HEK293 (cell line): ENCODE data around the gene FBP1.

Experiments used
- CTCF ChIA-PET: fragments of 350-600 bp; formaldehyde crosslinking; extraction: SDS; loops from one replicate; lab custom pipeline; 2021; ENCODE audit warnings: antibody characterized with exemption; lab: Yijun Ruan, JAX
- POLR2A ChIA-PET: fragments of 300-600 bp; formaldehyde crosslinking; extraction: SDS; loops from one replicate; lab custom pipeline; 2020; ENCODE audit warnings: antibody characterized with exemption, inconsistent platforms; lab: Yijun Ruan, JAX
- H3K27ac ChIP-seq: fragments of 200-500 bp; sonication (Bioruptor generic); 2 replicates; pipeline ENCODE4 v1.5.1; 2014; ENCODE audit warnings: low read depth, low read length, control low read depth, inconsistent platforms; ENCODE audit errors: extremely low read depth
- H3K36me3 ChIP-seq, 2 experiments: fragments of 200-500 bp in 1 of 2; sonication (Bioruptor generic) in 1 of 2; 1 replicate in 1 of 2; 2 replicates in 1 of 2; pipeline ENCODE4 v1.5.1; 2014 to 2017; ENCODE audit warnings: inconsistent platforms in 2 of 2, low read length in 2 of 2; ENCODE audit not compliant: control insufficient read depth in 2 of 2, insufficient read depth in 1 of 2
- H3K4me1 ChIP-seq: fragments of 200-500 bp; sonication (Bioruptor generic); 2 replicates; pipeline ENCODE4 v1.5.1; 2014; ENCODE audit warnings: mild to moderate bottlenecking, low read length, inconsistent platforms; ENCODE audit not compliant: control insufficient read depth, insufficient read depth
- H3K4me3 ChIP-seq: 2 replicates; pipeline ENCODE4 v1.5.1; 2011; ENCODE audit warnings: low read depth, mild to moderate bottlenecking, control low read depth, low read length, moderate library complexity
- H3K9me3 ChIP-seq: fragments of 200-500 bp; sonication (Bioruptor generic); 2 replicates; pipeline ENCODE4 v1.5.1; 2014; ENCODE audit warnings: low read depth, low read length, inconsistent platforms; ENCODE audit not compliant: control insufficient read depth, insufficient read depth
- PRDM1 ChIP-seq: fragments of 450-650 bp; formaldehyde crosslinking; IDR thresholded peaks from 2 replicates; pipeline ENCODE4; 2016; ENCODE audit warnings: missing biosample characterization, missing genetic modification characterization
- PRDM6 ChIP-seq: fragments of 450-650 bp; formaldehyde crosslinking; IDR thresholded peaks from 2 replicates; pipeline ENCODE4 v1.5.1; 2017; ENCODE audit warnings: missing biosample characterization, missing genetic modification characterization
- SETDB1 ChIP-seq: IDR thresholded peaks from one replicate; pipeline ENCODE4 v1.6.1; 2017; ENCODE audit warnings: mild to moderate bottlenecking, low read length, moderate library complexity, mixed read lengths; ENCODE audit not compliant: insufficient read length
- SP3 ChIP-seq: fragments of 450-650 bp; formaldehyde crosslinking; IDR thresholded peaks from 2 replicates; pipeline ENCODE4 v1.5.1; 2016; ENCODE audit warnings: missing biosample characterization, missing genetic modification characterization
- TCF7L2 ChIP-seq: IDR thresholded peaks from 2 replicates; pipeline ENCODE4 v1.6.1; 2011; ENCODE audit warnings: low read depth, mild to moderate bottlenecking, inconsistent platforms, low read length, moderate library complexity, borderline replicate concordance
- YY1 ChIP-seq: fragments of 450-650 bp; formaldehyde crosslinking; IDR thresholded peaks from 2 replicates; pipeline ENCODE4 v1.5.1; 2018; ENCODE audit warnings: missing biosample characterization, missing genetic modification characterization
- ZBTB17 ChIP-seq: fragments of 450-650 bp; formaldehyde crosslinking; IDR thresholded peaks from 2 replicates; pipeline ENCODE4 v1.5.1; 2016; ENCODE audit warnings: missing biosample characterization, missing genetic modification characterization
- ZBTB21 ChIP-seq: fragments of 450-650 bp; formaldehyde crosslinking; IDR thresholded peaks from 2 replicates; pipeline ENCODE4 v1.5.1; 2017; ENCODE audit warnings: missing biosample characterization, missing genetic modification characterization
- ZNF138 ChIP-seq: fragments of 450-650 bp; formaldehyde crosslinking; IDR thresholded peaks from 2 replicates; pipeline ENCODE4 v1.5.1; 2016; ENCODE audit warnings: missing biosample characterization, missing genetic modification characterization, borderline replicate concordance
- ZNF174 ChIP-seq: fragments of 450-650 bp; formaldehyde crosslinking; IDR thresholded peaks from 2 replicates; pipeline ENCODE4 v1.5.0; 2017; ENCODE audit warnings: missing biosample characterization, mild to moderate bottlenecking, missing genetic modification characterization
- ZNF2 ChIP-seq: fragments of 450-650 bp; formaldehyde crosslinking; IDR thresholded peaks from 2 replicates; pipeline ENCODE4 v1.5.1; 2016; ENCODE audit warnings: missing biosample characterization, missing genetic modification characterization
- ZNF211 ChIP-seq: fragments of 450-650 bp; formaldehyde crosslinking; IDR thresholded peaks from 2 replicates; pipeline ENCODE4 v1.5.1; 2016; ENCODE audit warnings: low read depth, missing biosample characterization, missing genetic modification characterization
- ZNF292 ChIP-seq: fragments of 450-650 bp; formaldehyde crosslinking; IDR thresholded peaks from 2 replicates; pipeline ENCODE4 v1.5.1; 2016; ENCODE audit warnings: low read depth, missing biosample characterization, missing genetic modification characterization, borderline replicate concordance
- ZNF311 ChIP-seq: fragments of 450-650 bp; formaldehyde crosslinking; IDR thresholded peaks from 2 replicates; pipeline ENCODE4 v1.5.1; 2017; ENCODE audit warnings: missing biosample characterization, missing genetic modification characterization, borderline replicate concordance
- ZNF350 ChIP-seq: fragments of 450-650 bp; formaldehyde crosslinking; IDR thresholded peaks from 2 replicates; pipeline ENCODE4 v1.5.0; 2017; ENCODE audit warnings: missing biosample characterization, mild to moderate bottlenecking, missing genetic modification characterization
- ZNF391 ChIP-seq: fragments of 450-650 bp; formaldehyde crosslinking; IDR thresholded peaks from 2 replicates; pipeline ENCODE4 v1.5.1; 2016; ENCODE audit warnings: low read depth, missing biosample characterization, missing genetic modification characterization, borderline replicate concordance
- ZNF549 ChIP-seq: fragments of 450-650 bp; IDR thresholded peaks from 2 replicates; pipeline ENCODE4 v1.5.1; 2018; ENCODE audit warnings: missing biosample characterization, missing genetic modification characterization, mild to moderate bottlenecking, inconsistent platforms, moderate library complexity
- ZNF561 ChIP-seq: fragments of 450-650 bp; IDR thresholded peaks from 2 replicates; pipeline ENCODE4 v1.5.1; 2018; ENCODE audit warnings: missing biosample characterization, missing genetic modification characterization, borderline replicate concordance
- ZNF596 ChIP-seq: fragments of 450-650 bp; IDR thresholded peaks from 2 replicates; pipeline ENCODE4 v1.5.0; 2018; ENCODE audit warnings: missing biosample characterization, mild to moderate bottlenecking, missing genetic modification characterization, moderate library complexity
- ZNF600 ChIP-seq: fragments of 450-650 bp; formaldehyde crosslinking; IDR thresholded peaks from 2 replicates; pipeline ENCODE4 v1.5.1; 2016; ENCODE audit warnings: missing biosample characterization, missing genetic modification characterization
- ZNF654 ChIP-seq: fragments of 450-650 bp; formaldehyde crosslinking; IDR thresholded peaks from 2 replicates; pipeline ENCODE4 v1.5.1; 2016; ENCODE audit warnings: low read depth, missing biosample characterization, missing genetic modification characterization
- ZNF792 ChIP-seq: fragments of 450-650 bp; formaldehyde crosslinking; IDR thresholded peaks from 2 replicates; pipeline ENCODE4 v1.5.1; 2016; ENCODE audit warnings: missing biosample characterization, missing genetic modification characterization
- ZXDB ChIP-seq: fragments of 450-650 bp; formaldehyde crosslinking; IDR thresholded peaks from 2 replicates; pipeline ENCODE4 v1.5.1; 2016; ENCODE audit warnings: missing biosample characterization, missing genetic modification characterization
- TF ChIP-seq, protein P1 (sequence below): fragments of 450-650 bp; formaldehyde crosslinking; IDR thresholded peaks from 2 replicates; pipeline ENCODE4 v1.5.1; 2016; ENCODE audit warnings: missing biosample characterization, missing genetic modification characterization
- TF ChIP-seq, protein P2 (sequence below): fragments of 450-650 bp; formaldehyde crosslinking; IDR thresholded peaks from 2 replicates; pipeline ENCODE4 v1.5.1; 2016; ENCODE audit warnings: missing biosample characterization, missing genetic modification characterization
- TF ChIP-seq, protein P3 (sequence below): fragments of 450-650 bp; IDR thresholded peaks from 2 replicates; pipeline ENCODE4 v1.5.1; 2018; ENCODE audit warnings: missing biosample characterization, missing genetic modification characterization

FBP1 gene

GRCh38 chr9:94668928-94669729 is 29.8 kb upstream of the FBP1 start (continued):
- TF ChIP-seq ZNF211 (tag by site-specific recombination) = no peak
- 0 out of 2 replicates have a peak, but pooled peaks have one; percentile 30 for TF ChIP-seq YY1
- peak; percentile 67; the same call in 1 of the 2 replicates for TF ChIP-seq PRDM1
- TF ChIP-seq ZBTB21 = no peak
- TF ChIP-seq ZNF654 (tag by site-specific recombination) = peak; percentile 80
- peak; percentile 69 for TF ChIP-seq TCF7L2
- peak; percentile 60; the same call in 1 of the 2 replicates for TF ChIP-seq ZXDB
- TF ChIP-seq ZNF561 = 0 out of 2 replicates have a peak, but pooled peaks have one; percentile 36
- TF ChIP-seq ZNF350 (tag by site-specific recombination) = no peak
- peak; percentile 33; the same call in 1 of the 2 replicates for TF ChIP-seq SP3
- TF ChIP-seq SETDB1 = peak; percentile 75
- peak; percentile 50; the same call in 1 of the 2 replicates for TF ChIP-seq ZNF2 (tag by site-specific recombination)
- 0 out of 2 replicates have a peak, but pooled peaks have one; percentile 43 for TF ChIP-seq ZNF600 (tag by site-specific recombination)
- TF ChIP-seq, protein P1, sequence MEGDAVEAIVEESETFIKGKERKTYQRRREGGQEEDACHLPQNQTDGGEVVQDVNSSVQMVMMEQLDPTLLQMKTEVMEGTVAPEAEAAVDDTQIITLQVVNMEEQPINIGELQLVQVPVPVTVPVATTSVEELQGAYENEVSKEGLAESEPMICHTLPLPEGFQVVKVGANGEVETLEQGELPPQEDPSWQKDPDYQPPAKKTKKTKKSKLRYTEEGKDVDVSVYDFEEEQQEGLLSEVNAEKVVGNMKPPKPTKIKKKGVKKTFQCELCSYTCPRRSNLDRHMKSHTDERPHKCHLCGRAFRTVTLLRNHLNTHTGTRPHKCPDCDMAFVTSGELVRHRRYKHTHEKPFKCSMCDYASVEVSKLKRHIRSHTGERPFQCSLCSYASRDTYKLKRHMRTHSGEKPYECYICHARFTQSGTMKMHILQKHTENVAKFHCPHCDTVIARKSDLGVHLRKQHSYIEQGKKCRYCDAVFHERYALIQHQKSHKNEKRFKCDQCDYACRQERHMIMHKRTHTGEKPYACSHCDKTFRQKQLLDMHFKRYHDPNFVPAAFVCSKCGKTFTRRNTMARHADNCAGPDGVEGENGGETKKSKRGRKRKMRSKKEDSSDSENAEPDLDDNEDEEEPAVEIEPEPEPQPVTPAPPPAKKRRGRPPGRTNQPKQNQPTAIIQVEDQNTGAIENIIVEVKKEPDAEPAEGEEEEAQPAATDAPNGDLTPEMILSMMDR (tag by site-specific recombination) = peak; percentile 65; the same call in 1 of the 2 replicates
- no peak for TF ChIP-seq ZNF138

DNA sequence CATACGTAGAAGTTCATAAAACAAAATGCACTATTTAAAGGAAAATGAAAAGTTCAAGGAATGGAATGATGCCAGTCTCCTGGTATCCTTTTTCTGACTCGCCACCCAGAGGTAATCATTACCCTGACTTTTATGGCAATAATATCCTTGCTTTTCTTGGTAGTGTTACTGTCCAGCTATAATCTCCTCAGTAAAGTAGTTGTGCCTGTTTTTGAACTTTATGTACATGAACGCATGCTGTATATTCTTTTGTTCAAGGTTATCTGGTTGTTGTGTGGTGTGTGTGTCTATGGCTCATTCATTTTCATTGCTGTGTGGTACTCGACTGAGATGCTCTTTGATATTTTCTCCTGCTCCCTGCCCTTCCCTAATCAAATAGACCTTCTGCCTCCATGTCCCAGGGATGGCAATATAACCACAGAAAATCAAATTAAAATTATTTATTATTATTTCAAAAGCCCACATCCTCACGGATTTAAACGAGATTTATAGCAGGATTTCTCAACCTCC is 29.2 kb upstream of the FBP1 start:
- ChIA-PET CTCF (interaction anchor here (0.6 to 6.0 kb wide), 21 partner anchors 11 to 1609 kb away, joined by 3 to 90 read pairs (median 4); no protein-coding TSS in a partner anchor), POLR2A (interaction anchor here (0.7 kb wide), 1 partner anchor 251 kb away, joined by 3 read pairs; no protein-coding TSS in a partner anchor)

GRCh38 chr9:94666364-94667099 is 27.2 kb upstream of the FBP1 start:
- CTCF ChIA-PET = interaction anchor here (0.7 to 6.0 kb wide), 5 partner anchors 9 to 463 kb away, joined by 3 to 90 read pairs (median 4); no protein-coding TSS in a partner anchor
- TF ChIP-seq, protein P2, sequence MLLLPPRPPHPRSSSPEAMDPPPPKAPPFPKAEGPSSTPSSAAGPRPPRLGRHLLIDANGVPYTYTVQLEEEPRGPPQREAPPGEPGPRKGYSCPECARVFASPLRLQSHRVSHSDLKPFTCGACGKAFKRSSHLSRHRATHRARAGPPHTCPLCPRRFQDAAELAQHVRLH (tag by site-specific recombination) = no peak
- TF ChIP-seq PRDM6 (no peak), ZBTB17 (tag by site-specific recombination) (no peak), ZNF311 (tag by site-specific recombination) (no peak), ZNF549 (tag by site-specific recombination) (no peak), ZNF596 (tag by site-specific recombination) (no peak), ZNF292 (tag by site-specific recombination) (no peak), ZNF391 (tag by site-specific recombination) (no peak), ZNF174 (tag by site-specific recombination) (no peak), YY1 (no peak)
- TF ChIP-seq, protein P3, sequence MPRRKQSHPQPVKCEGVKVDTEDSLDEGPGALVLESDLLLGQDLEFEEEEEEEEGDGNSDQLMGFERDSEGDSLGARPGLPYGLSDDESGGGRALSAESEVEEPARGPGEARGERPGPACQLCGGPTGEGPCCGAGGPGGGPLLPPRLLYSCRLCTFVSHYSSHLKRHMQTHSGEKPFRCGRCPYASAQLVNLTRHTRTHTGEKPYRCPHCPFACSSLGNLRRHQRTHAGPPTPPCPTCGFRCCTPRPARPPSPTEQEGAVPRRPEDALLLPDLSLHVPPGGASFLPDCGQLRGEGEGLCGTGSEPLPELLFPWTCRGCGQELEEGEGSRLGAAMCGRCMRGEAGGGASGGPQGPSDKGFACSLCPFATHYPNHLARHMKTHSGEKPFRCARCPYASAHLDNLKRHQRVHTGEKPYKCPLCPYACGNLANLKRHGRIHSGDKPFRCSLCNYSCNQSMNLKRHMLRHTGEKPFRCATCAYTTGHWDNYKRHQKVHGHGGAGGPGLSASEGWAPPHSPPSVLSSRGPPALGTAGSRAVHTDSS (tag by site-specific recombination) = no peak

More for the DNA sequence above, 29.2 kb upstream of the FBP1 start:
- Histone ChIP-seq H3K4me1 (no peaks in the 10 kb centered on the region), H3K27ac (no peak overlapping the region), H3K4me3 (no peak overlapping the region), H3K9me3 (no peaks in the 10 kb centered on the region), H3K36me3 (no peaks in the 10 kb centered on the region)
- TF ChIP-seq ZNF792 (tag by site-specific recombination) (no peak), ZNF600 (tag by site-specific recombination) (no peak)

More at GRCh38 chr9:94666364-94667099, 27.2 kb upstream of the FBP1 start:
- no peak overlapping the region for H3K4me3 ChIP-seq
- POLR2A ChIA-PET = no interaction called here
- no peaks in the 10 kb centered on the region for H3K4me1 ChIP-seq
- no peaks in the 10 kb centered on the region for H3K9me3 ChIP-seq
- H3K36me3 ChIP-seq = no peaks in the 10 kb centered on the region
- H3K27ac ChIP-seq = no peak overlapping the region
